HL-60 (cell line): ENCODE measurements around the gene OR6Q1.

Experiments
- CTCF ChIP-seq: IDR thresholded peaks from one replicate; pipeline ENCODE4 v1.5.1; 2011; ENCODE audit warnings: low read length, control low read depth, inconsistent platforms; ENCODE audit not compliant: insufficient read depth
- POLR2AphosphoS5 ChIP-seq: IDR thresholded peaks from 2 replicates; pipeline ENCODE4 v1.6.1; 2012; ENCODE audit warnings: low read depth
- TF ChIP-seq, protein P1 (sequence below): IDR thresholded peaks from 2 replicates; pipeline ENCODE4 v1.6.1; 2012; ENCODE audit warnings: low read depth; ENCODE audit not compliant: insufficient replicate concordance

- TF ChIP-seq CTCF (no peak), POLR2AphosphoS5 (no peak)
- TF ChIP-seq, protein P1, sequence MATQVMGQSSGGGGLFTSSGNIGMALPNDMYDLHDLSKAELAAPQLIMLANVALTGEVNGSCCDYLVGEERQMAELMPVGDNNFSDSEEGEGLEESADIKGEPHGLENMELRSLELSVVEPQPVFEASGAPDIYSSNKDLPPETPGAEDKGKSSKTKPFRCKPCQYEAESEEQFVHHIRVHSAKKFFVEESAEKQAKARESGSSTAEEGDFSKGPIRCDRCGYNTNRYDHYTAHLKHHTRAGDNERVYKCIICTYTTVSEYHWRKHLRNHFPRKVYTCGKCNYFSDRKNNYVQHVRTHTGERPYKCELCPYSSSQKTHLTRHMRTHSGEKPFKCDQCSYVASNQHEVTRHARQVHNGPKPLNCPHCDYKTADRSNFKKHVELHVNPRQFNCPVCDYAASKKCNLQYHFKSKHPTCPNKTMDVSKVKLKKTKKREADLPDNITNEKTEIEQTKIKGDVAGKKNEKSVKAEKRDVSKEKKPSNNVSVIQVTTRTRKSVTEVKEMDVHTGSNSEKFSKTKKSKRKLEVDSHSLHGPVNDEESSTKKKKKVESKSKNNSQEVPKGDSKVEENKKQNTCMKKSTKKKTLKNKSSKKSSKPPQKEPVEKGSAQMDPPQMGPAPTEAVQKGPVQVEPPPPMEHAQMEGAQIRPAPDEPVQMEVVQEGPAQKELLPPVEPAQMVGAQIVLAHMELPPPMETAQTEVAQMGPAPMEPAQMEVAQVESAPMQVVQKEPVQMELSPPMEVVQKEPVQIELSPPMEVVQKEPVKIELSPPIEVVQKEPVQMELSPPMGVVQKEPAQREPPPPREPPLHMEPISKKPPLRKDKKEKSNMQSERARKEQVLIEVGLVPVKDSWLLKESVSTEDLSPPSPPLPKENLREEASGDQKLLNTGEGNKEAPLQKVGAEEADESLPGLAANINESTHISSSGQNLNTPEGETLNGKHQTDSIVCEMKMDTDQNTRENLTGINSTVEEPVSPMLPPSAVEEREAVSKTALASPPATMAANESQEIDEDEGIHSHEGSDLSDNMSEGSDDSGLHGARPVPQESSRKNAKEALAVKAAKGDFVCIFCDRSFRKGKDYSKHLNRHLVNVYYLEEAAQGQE, result no peak
Observed at GRCh38 chr11:58004664-58005063, 26.1 kb upstream of the OR6Q1 start.
